Measurements from ENCODE around the gene TUBA3D.
"Not testable (repeated sequence)": the region's sequence is repeated elsewhere in the genome, so short reads cannot be mapped to it uniquely, and the experiment has no call there.

Gene TUBA3D

DNA sequence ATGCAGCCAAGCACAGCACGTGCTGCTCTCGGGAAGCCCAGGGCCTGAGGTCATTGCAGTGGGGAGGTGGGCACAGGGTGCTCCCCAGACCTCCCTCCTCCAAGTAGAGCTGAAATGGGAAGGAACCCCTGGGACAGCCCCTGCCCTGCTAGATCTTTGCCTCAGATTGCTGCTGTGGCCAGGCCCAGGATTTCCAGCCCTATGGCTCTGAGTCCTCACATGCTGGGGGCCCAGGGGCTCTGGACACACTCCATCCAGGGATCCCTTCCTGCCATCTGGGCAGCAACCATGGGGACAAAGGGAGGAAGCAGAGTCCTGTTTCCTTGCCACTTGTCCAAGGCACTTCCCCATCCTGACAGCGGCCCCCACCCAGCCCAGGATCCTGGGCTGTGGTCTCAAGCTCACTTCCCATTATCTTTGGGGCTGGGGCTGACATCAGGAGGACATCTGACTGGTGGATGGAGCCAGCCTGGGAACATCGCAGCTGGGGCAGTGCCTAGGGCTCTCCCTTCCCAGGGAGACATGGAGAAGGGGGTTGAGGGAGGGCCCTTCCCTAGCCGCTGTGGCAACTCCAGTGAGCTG is 54.0 kb downstream of the TUBA3D start:
- H3K9me3 ChIP-seq (ENCODE audit: control extremely low read depth in 1 of 5, control insufficient read depth in 4 of 5, insufficient read depth in 2 of 5, low read depth in 1 of 5, low read length in 4 of 5); CTCF ChIA-PET; POLR2A ChIA-PET; H3K4me1 ChIP-seq (ENCODE audit: control extremely low read depth in 1 of 4, control insufficient read depth in 4 of 4, insufficient read depth in 4 of 4, low read length in 3 of 4); H3K4me3 ChIP-seq (ENCODE audit: control insufficient read depth in 1 of 7, extremely low read depth in 1 of 7, insufficient read depth in 4 of 7, low read depth in 2 of 7, low read length in 6 of 7); H3K27ac ChIP-seq (ENCODE audit: insufficient read depth in 1 of 2, low read depth in 1 of 2, low read length in 2 of 2, poor library complexity in 1 of 2, severe bottlenecking in 2 of 2); DNase-seq; H3K36me3 ChIP-seq (ENCODE audit: control insufficient read depth in 4 of 4, insufficient read depth in 4 of 4, low read length in 3 of 4): not testable (repeated sequence)
- WGBS (ENCODE audit: insufficient coverage), result no CpG with 5 or more reads among the region's 5 CpGs
- H3K27me3 ChIP-seq (replicated peaks in 2 of 5; ENCODE audit: control insufficient read depth in 4 of 5, insufficient read depth in 5 of 5, low read length in 4 of 5), result peaks cover 0 to 26% (median 3%) of the 10 kb centered on the region in 5 experiments

DNA sequence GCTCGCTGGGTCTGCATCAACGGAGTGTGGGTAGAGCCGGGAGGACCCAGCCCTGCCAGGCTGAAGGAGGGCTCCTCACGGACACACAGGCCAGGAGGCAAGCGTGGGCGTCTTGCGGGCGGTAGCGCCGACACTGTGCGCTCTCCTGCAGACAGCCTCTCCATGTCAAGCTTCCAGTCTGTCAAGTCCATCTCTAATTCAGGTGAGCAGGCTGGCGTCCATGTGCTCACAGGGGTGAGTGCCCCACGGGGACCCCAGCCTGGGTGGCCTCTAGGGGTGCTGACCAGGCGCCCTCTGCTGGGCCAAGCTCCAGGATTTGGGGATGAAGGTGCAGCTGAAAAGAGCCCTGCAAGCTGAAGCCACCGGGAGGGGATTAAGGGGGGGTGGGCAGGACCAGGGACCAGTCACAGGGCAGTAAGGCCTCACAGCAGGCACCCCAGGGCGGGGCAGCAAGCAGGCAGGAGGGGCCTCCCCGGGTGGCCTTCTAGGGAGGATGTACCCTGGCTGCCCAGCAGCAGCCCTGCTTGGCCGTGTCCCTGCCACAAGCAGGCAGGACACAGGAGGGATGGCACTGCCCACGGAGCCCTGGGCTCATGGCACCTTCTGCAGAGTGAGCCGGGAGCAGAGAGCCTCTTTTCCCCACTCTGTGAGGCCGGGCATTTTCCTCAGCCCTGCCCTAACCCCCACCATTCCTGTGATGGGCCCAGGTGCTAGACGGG is 54.9 kb downstream of the TUBA3D start:
- H3K4me3 ChIP-seq (ENCODE audit: control insufficient read depth in 1 of 7, extremely low read depth in 1 of 7, insufficient read depth in 4 of 7, low read depth in 2 of 7, low read length in 6 of 7); H3K36me3 ChIP-seq (ENCODE audit: control insufficient read depth in 4 of 4, insufficient read depth in 4 of 4, low read length in 3 of 4); H3K27ac ChIP-seq (ENCODE audit: insufficient read depth in 1 of 2, low read depth in 1 of 2, low read length in 2 of 2, poor library complexity in 1 of 2, severe bottlenecking in 2 of 2); H3K4me1 ChIP-seq (ENCODE audit: control extremely low read depth in 1 of 4, control insufficient read depth in 4 of 4, insufficient read depth in 4 of 4, low read length in 3 of 4); DNase-seq; POLR2A ChIA-PET; H3K9me3 ChIP-seq (ENCODE audit: control extremely low read depth in 1 of 5, control insufficient read depth in 4 of 5, insufficient read depth in 2 of 5, low read depth in 1 of 5, low read length in 4 of 5); CTCF ChIA-PET: not testable (repeated sequence)
- 91% methylated on average over 5 of the region's 22 CpGs for WGBS (ENCODE audit: insufficient coverage)
- H3K27me3 ChIP-seq (replicated peaks in 2 of 5; ENCODE audit: control insufficient read depth in 4 of 5, insufficient read depth in 5 of 5, low read length in 4 of 5), result peaks cover 0 to 22% (median 3%) of the 10 kb centered on the region in 5 experiments

DNA sequence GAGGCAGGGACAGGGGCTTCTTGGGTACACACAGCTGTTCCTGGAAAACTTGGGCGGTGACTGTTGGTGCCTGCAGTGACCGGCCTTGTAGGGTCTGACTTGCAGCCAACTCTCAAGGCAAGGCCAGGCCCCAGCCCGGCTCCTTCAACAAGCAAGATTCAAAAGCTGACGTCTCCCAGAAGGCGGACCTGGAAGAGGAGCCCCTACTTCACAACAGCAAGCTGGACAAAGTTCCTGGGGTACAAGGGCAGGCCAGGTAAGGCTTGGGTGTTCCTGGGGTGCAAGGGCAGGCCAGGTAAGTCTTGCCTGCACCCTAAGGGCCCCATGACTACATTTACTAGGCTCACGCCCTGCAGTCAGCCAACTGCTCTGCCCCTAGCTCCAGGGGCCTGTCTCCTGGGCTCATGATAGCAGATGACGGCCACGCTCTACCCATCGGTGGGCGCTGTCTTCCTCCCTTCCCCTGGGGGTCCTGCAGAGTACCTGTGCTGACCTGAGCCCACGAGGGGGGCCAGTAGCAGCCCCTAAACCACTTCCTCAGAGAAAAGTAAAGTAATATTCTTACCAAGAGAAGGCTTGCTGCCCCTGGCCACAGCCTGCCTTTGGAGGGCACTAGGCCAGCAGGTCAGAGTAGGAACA is 55.7 kb downstream of the TUBA3D start:
- H3K4me3 ChIP-seq (ENCODE audit: control insufficient read depth in 1 of 7, extremely low read depth in 1 of 7, insufficient read depth in 4 of 7, low read depth in 2 of 7, low read length in 6 of 7); H3K9me3 ChIP-seq (ENCODE audit: control extremely low read depth in 1 of 5, control insufficient read depth in 4 of 5, insufficient read depth in 2 of 5, low read depth in 1 of 5, low read length in 4 of 5); H3K4me1 ChIP-seq (ENCODE audit: control extremely low read depth in 1 of 4, control insufficient read depth in 4 of 4, insufficient read depth in 4 of 4, low read length in 3 of 4); H3K27ac ChIP-seq (ENCODE audit: insufficient read depth in 1 of 2, low read depth in 1 of 2, low read length in 2 of 2, poor library complexity in 1 of 2, severe bottlenecking in 2 of 2); CTCF ChIA-PET; H3K36me3 ChIP-seq (ENCODE audit: control insufficient read depth in 4 of 4, insufficient read depth in 4 of 4, low read length in 3 of 4); POLR2A ChIA-PET; DNase-seq: not testable (repeated sequence)
- H3K27me3 ChIP-seq (replicated peaks in 2 of 5; ENCODE audit: control insufficient read depth in 4 of 5, insufficient read depth in 5 of 5, low read length in 4 of 5), result peaks cover 0 to 22% (median 3%) of the 10 kb centered on the region in 5 experiments
- WGBS (ENCODE audit: insufficient coverage), result no CpG with 5 or more reads among the region's 11 CpGs
